Transverse colon (tissue), 4 donors: Measurements from ENCODE around the gene C1QTNF9B. TPM values are rescaled to one million over a fixed set of nuclear protein-coding genes. Genes with fewer than 3 reads are reported as not detected.
A peak's percentile ranks its signal among the peaks of the same experiment; 100 is the strongest.
"Not testable (repeated sequence)": the region's sequence is repeated elsewhere in the genome, so short reads cannot be mapped to it uniquely, and the experiment has no call there.

Experiments
- DNase-seq: peaks from one replicate; pipeline ENCODE4 v3.0.0-alpha.2; 2019
- H3K27ac ChIP-seq, 4 donors: fragments of 200-600 bp; sonication (generic); 2 replicates each; pipeline ENCODE4 v1.5.1; 2016 to 2018; ENCODE audit warnings: inconsistent platforms in 4 of 4
- H3K27me3 ChIP-seq: fragments of 200-600 bp; sonication (generic); 2 replicates; pipeline ENCODE4 v1.5.1; 2017; ENCODE audit warnings: inconsistent platforms
- H3K36me3 ChIP-seq, 4 donors: fragments of 200-600 bp; sonication (generic); 2 replicates each; pipeline ENCODE4 v1.5.1; 2017 to 2019; ENCODE audit warnings: inconsistent platforms in 4 of 4
- H3K4me1 ChIP-seq, 4 donors: fragments of 200-600 bp; sonication (generic); 2 replicates each; pipeline ENCODE4 v1.5.1; 2017 to 2020; ENCODE audit warnings: inconsistent platforms in 4 of 4
- H3K4me3 ChIP-seq, 4 donors: fragments of 200-600 bp; sonication (generic); 1 replicate in 1 of 4; 2 replicates in 3 of 4; pipeline versions ENCODE4 v1.5.1 to v1.6.1; 2017 to 2019; ENCODE audit warnings: inconsistent platforms in 4 of 4
- H3K9me3 ChIP-seq, 2 donors: fragments of 200-600 bp; sonication (generic); 2 replicates each; pipeline ENCODE4 v1.5.1; 2017 to 2019; ENCODE audit warnings: inconsistent platforms in 2 of 2
- CTCF ChIP-seq, 5 experiments: fragments of 200-600 bp in 3 of 5; fragments of 450-650 bp in 2 of 5; sonication (generic) in 3 of 5; IDR thresholded peaks; 1 replicate in 2 of 5; 2 replicates in 3 of 5; pipeline ENCODE4 v1.5.1; 2016 to 2017; ENCODE audit warnings: antibody characterized with exemption in 5 of 5, inconsistent platforms in 3 of 5, mild to moderate bottlenecking in 2 of 5, moderate library complexity in 1 of 5
- EP300 ChIP-seq: sonication (generic); formaldehyde crosslinking; IDR thresholded peaks from one replicate; pipeline ENCODE4 v1.6.1; 2017; ENCODE audit warnings: antibody characterized with exemption, low read depth
- POLR2A ChIP-seq: fragments of 450-650 bp; IDR thresholded peaks from one replicate; pipeline ENCODE4 v1.6.1; 2016; ENCODE audit warnings: antibody characterized with exemption, mild to moderate bottlenecking, moderate library complexity
- POLR2AphosphoS5 ChIP-seq, 3 donors: sonication (generic); formaldehyde crosslinking; IDR thresholded peaks; one replicate each; pipeline ENCODE4 v1.6.1; 2016; ENCODE audit warnings: antibody characterized with exemption in 3 of 3
- WGBS, 2 donors: methylation state at CpG; one replicate each; pipeline ENCODE4 v1.1.5; 2018; ENCODE audit warnings: low coverage in 1 of 2; 5-methylcytosine and 5-hydroxymethylcytosine counted together
- in situ Hi-C, 4 donors: fragments of 200-750 bp; cut with MboI; loops; one replicate each; pipeline versions ENCODE4 v1.15.0 to v1.15.1; 2017; ENCODE audit warnings: low sequenced_read_pairs in 3 of 4, low pct_ligation_motif_present in 1 of 4, low pct_unique_long_range_greater_than_20kb in 1 of 4
- intact Hi-C: fragments of 100-400 bp; cut with DNase I; formaldehyde crosslinking; loops from one replicate; pipeline ENCODE4 v1.15.1; 2023; ENCODE audit warnings: low total_unique reads
- total RNA-seq, 4 donors: library from RNA; depleted of rRNA; stranded (reverse); fragments of >200 nt; gene quantifications; one replicate each; pipeline ENCODE4 v1.1.0, GENCODE V29; 2016

The C1QTNF9B gene
- not detected for total RNA-seq

- peak; percentile 44 to 85 (median 44) for TF ChIP-seq POLR2AphosphoS5 (IDR thresholded peaks at IDR 0.05)
- H3K9me3 ChIP-seq, intact Hi-C loops, H3K36me3 ChIP-seq, H3K4me3 ChIP-seq, DNase-seq, in situ Hi-C loops, H3K4me1 ChIP-seq: not testable (repeated sequence)
- WGBS, 2 donors = 57 to 63% methylated on average over 3 of the region's 3 CpGs
- Histone ChIP-seq H3K27me3 (peaks cover 17% of the 10 kb centered on the region), H3K27ac (peak within 1 kb of the TSS in 2 of 4 donors; percentile 5 to 33)
These were observed at the start of gene C1QTNF9B for GRCh38 chr13:23897452-23897919. Gene C1QTNF9B, minus strand, starts transcription at chr13:23897502.

GRCh38 chr13:23946900-23947299 lies 49.6 kb upstream of the C1QTNF9B start:
- TF ChIP-seq POLR2A = no peak
- TF ChIP-seq EP300 = no peak
- TF ChIP-seq POLR2AphosphoS5 (IDR thresholded peaks at IDR 0.05) = no peak
- TF ChIP-seq CTCF (IDR thresholded peaks at IDR 0.05) = no peak
- H3K9me3 ChIP-seq = no peaks in the 10 kb centered on the region
- 81% methylated on average over 8 of the region's 8 CpGs; no CpG with 5 or more reads in 1 of the 2 donors for WGBS, 2 donors
- in situ Hi-C loops = no loop called here
- H3K27me3 ChIP-seq = peaks cover 7% of the 10 kb centered on the region
- H3K4me3 ChIP-seq = no peak overlapping the region
- intact Hi-C loops = no loop called here
- H3K36me3 ChIP-seq = no peaks in the 10 kb centered on the region
- DNase-seq = no peak
- no peak overlapping the region for H3K27ac ChIP-seq
- no peaks in the 10 kb centered on the region for H3K4me1 ChIP-seq

GRCh38 chr13:23946067-23946466 lies 48.8 kb upstream of the C1QTNF9B start:
- TF ChIP-seq CTCF (IDR thresholded peaks at IDR 0.05) = no peak
- no peak for TF ChIP-seq POLR2AphosphoS5 (IDR thresholded peaks at IDR 0.05)
- no peak for TF ChIP-seq EP300
- TF ChIP-seq POLR2A = no peak
- intact Hi-C loops = no loop called here
- H3K27ac ChIP-seq = no peak overlapping the region
- H3K36me3 ChIP-seq = no peaks in the 10 kb centered on the region
- 82 to 90% methylated on average over 6 to 19 of the region's 19 CpGs for WGBS, 2 donors
- in situ Hi-C loops = no loop called here
- no peak overlapping the region for H3K4me3 ChIP-seq
- H3K27me3 ChIP-seq = peaks cover 7% of the 10 kb centered on the region
- H3K9me3 ChIP-seq = no peaks in the 10 kb centered on the region
- no peaks in the 10 kb centered on the region for H3K4me1 ChIP-seq
- DNase-seq = no peak

- no peaks in the 10 kb centered on the region for H3K36me3 ChIP-seq
- peaks cover 7% of the 10 kb centered on the region for H3K27me3 ChIP-seq
- H3K9me3 ChIP-seq = no peaks in the 10 kb centered on the region
- H3K4me1 ChIP-seq = no peaks in the 10 kb centered on the region
- H3K27ac ChIP-seq = no peak overlapping the region
- intact Hi-C loops (no loop called here), in situ Hi-C loops (no loop called here)
- WGBS, 2 donors = 60 to 75% methylated on average over 2 to 28 of the region's 28 CpGs
- DNase-seq = no peak
- no peak overlapping the region for H3K4me3 ChIP-seq
- TF ChIP-seq CTCF (IDR thresholded peaks at IDR 0.05) (no peak), POLR2AphosphoS5 (IDR thresholded peaks at IDR 0.05) (no peak), EP300 (no peak), POLR2A (no peak)
These were observed 48.3 kb upstream of the C1QTNF9B start for GRCh38 chr13:23945612-23946011.

GRCh38 chr13:23941211-23941610 lies 43.9 kb upstream of the C1QTNF9B start:
- no peak overlapping the region for H3K27ac ChIP-seq
- TF ChIP-seq EP300 = no peak
- no peak for TF ChIP-seq POLR2AphosphoS5 (IDR thresholded peaks at IDR 0.05)
- TF ChIP-seq POLR2A = no peak
- TF ChIP-seq CTCF (IDR thresholded peaks at IDR 0.05) = no peak
- DNase-seq = no peak
- H3K9me3 ChIP-seq = no peaks in the 10 kb centered on the region
- in situ Hi-C loops = no loop called here
- peaks cover 7% of the 10 kb centered on the region for H3K27me3 ChIP-seq
- no peaks in the 10 kb centered on the region for H3K36me3 ChIP-seq
- H3K4me1 ChIP-seq = no peaks in the 10 kb centered on the region
- WGBS, 2 donors = 75 to 80% methylated on average over 3 of the region's 3 CpGs
- intact Hi-C loops = no loop called here
- no peak overlapping the region for H3K4me3 ChIP-seq

- H3K27ac ChIP-seq, in situ Hi-C loops, H3K36me3 ChIP-seq, H3K4me3 ChIP-seq, H3K4me1 ChIP-seq, H3K27me3 ChIP-seq, H3K9me3 ChIP-seq, DNase-seq: not testable (repeated sequence)
- intact Hi-C loops = loop anchor here (1.0 kb wide), 1 partner anchor 20 kb away; no protein-coding TSS in a partner anchor
- WGBS, 2 donors = 58 to 60% methylated on average over 1 to 3 of the region's 3 CpGs
These were observed 42.4 kb upstream of the C1QTNF9B start for GRCh38 chr13:23939666-23940065.
